Lower lobe of right lung (tissue), 2 donors: ENCODE results near the gene IP6K2. TPM values are rescaled to one million over a fixed set of nuclear protein-coding genes. Genes with fewer than 3 reads are reported as not detected.
"Not testable (repeated sequence)": the region's sequence is repeated elsewhere in the genome, so short reads cannot be mapped to it uniquely, and the experiment has no call there.

Source experiments
- ATAC-seq, 2 donors: fragments of 200-7000 bp; cut with Tn5 transposase; one replicate each; pipeline ENCODE4 v1.9.1; 2020 to 2022; ENCODE audit warnings: mild to moderate bottlenecking in 2 of 2, moderate library complexity in 2 of 2
- DNase-seq: peaks from one replicate; pipeline ENCODE4 v3.0.0-alpha.2; 2020
- H3K27ac ChIP-seq: fragments of 200-600 bp; one replicate; pipeline ENCODE4 v1.8.0; 2022
- H3K27me3 ChIP-seq: fragments of 200-600 bp; one replicate; pipeline ENCODE4 v1.8.0; 2022; ENCODE audit warnings: low read depth
- H3K36me3 ChIP-seq: fragments of 200-600 bp; one replicate; pipeline ENCODE4 v1.8.0; 2022; ENCODE audit warnings: mild to moderate bottlenecking
- H3K4me1 ChIP-seq: fragments of 200-600 bp; one replicate; pipeline ENCODE4 v1.8.0; 2022
- H3K4me3 ChIP-seq: fragments of 200-600 bp; one replicate; pipeline ENCODE4 v1.8.0; 2022; ENCODE audit warnings: mild to moderate bottlenecking
- H3K9me3 ChIP-seq: fragments of 200-600 bp; one replicate; pipeline ENCODE4 v1.8.0; 2022
- intact Hi-C: fragments of 100-400 bp; cut with DNase I; formaldehyde crosslinking; loops from one replicate; pipeline ENCODE4 v1.11.0; 2022
- total RNA-seq: library from RNA; stranded (reverse); fragmentation: NEBNext Ultra II Directional; extraction: Animal tissue kit (Norgen Biotek cat#: 25700); gene quantifications from one replicate; pipeline ENCODE4 v1.2.1, GENCODE V29; 2021
- TF ChIP-seq, protein P1 (sequence below): fragments of 200-600 bp; IDR thresholded peaks from one replicate; pipeline ENCODE4 v1.8.0; 2022; ENCODE audit warnings: antibody characterized with exemption, mild to moderate bottlenecking
- donor health status: DM: no; HTN: yes; CAD: no; lungs with severe emphysema.

IP6K2 gene
- total RNA-seq, 1 donor from 2014 or later: 56.3 TPM

DNA sequence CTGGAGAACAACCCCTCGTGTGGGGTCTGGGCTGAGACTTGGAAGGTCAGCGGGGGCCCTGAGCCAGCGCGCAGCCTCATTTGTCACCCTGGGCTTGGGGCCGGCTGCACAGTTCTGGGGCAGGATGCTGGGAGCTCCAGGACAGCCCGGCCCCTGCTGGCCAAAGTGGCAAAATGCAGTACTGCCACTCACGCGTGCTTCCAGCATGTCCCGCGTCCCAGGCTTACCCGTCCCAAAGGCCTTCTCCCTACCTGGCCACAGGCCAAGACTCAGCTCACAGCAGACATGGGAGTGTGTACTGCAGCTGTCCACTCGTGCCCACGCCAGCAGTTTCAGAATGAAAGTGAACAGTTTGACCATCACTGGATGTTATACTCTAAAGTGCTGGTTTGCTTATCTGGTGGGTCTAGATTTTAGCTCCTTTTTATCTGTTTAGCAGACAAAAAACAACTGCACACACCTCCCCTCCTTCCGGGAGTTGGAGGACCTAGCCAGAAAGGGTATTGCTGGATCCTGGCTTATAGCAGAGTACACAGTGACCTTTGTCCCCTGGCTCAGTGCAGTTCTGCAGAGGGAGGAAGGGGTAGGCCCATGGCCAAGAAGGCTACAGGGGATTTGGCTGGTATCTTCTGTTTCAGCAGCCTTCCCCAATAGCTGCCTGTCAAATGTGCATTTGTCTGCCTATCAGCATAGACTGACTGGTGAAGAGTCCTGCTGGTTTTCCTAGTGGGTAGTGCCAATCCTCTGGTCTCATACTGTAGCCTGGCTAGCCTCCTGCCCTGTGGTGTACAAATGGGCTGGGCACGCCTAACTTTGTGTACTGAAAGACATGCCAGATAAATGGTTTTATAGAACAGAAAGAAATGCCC is 23.2 kb upstream of the IP6K2 start:
- ATAC-seq (peak; percentile 94 to 95), DNase-seq (peak; percentile 90)
- Histone ChIP-seq H3K4me3 (peak overlapping the region; percentile 12), H3K36me3 (no peaks in the 10 kb centered on the region), H3K27ac (peak overlapping the region; percentile 72), H3K4me1 (peaks cover 47% of the 10 kb centered on the region), H3K9me3 (no peaks in the 10 kb centered on the region), H3K27me3 (no peaks in the 10 kb centered on the region)
- TF ChIP-seq, protein P1, sequence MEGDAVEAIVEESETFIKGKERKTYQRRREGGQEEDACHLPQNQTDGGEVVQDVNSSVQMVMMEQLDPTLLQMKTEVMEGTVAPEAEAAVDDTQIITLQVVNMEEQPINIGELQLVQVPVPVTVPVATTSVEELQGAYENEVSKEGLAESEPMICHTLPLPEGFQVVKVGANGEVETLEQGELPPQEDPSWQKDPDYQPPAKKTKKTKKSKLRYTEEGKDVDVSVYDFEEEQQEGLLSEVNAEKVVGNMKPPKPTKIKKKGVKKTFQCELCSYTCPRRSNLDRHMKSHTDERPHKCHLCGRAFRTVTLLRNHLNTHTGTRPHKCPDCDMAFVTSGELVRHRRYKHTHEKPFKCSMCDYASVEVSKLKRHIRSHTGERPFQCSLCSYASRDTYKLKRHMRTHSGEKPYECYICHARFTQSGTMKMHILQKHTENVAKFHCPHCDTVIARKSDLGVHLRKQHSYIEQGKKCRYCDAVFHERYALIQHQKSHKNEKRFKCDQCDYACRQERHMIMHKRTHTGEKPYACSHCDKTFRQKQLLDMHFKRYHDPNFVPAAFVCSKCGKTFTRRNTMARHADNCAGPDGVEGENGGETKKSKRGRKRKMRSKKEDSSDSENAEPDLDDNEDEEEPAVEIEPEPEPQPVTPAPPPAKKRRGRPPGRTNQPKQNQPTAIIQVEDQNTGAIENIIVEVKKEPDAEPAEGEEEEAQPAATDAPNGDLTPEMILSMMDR: peak; percentile 91
- intact Hi-C loops: no loop called here

- no peak for DNase-seq
- H3K27ac ChIP-seq: peak overlapping the region; percentile 72
- intact Hi-C loops: no loop called here
- ATAC-seq: no peak
- H3K4me1 ChIP-seq: peaks cover 47% of the 10 kb centered on the region
- H3K27me3 ChIP-seq: no peaks in the 10 kb centered on the region
- no peaks in the 10 kb centered on the region for H3K36me3 ChIP-seq
- H3K9me3 ChIP-seq: no peaks in the 10 kb centered on the region
- TF ChIP-seq, protein P1: no peak
- H3K4me3 ChIP-seq: no peak overlapping the region
These were observed 22.6 kb upstream of the IP6K2 start for GRCh38 chr3:48739617-48739954.

DNA sequence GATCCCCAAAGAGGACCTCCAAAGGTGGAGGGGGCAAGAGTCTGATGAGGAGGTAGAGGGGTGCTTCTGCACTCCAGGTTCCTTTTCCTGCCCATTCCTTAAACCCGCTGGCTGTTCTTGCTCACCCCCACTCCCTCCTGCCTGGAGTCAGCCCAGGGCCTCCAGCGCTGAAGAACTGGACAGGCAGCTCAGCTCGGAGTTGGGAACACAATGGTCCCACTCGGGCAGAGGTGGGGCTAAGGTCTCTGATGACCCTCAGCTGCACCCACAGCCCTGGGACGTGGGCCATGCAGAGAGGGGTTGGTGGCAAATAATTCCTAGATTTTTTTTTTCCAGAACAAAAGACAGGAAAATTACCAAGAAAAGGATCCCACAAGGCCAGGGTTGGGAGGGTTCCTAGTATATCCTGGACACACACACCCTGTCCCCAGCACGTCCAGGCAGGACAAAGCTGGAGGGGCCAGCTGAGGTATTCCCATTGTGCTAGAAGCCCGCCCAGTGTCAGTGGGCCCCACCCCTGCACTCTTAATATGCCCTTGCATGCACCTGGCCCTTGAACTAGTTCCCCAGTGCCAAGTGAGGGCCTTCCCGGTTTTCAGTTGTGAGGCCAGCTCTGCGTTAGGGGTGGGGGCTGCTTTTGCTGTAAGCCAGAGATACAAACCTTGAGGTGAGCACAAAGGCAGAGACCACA is 22.1 kb upstream of the IP6K2 start:
- DNase-seq (no peak), ATAC-seq (peak in 1 of 2 donors; percentile 9)
- Histone ChIP-seq H3K27ac (peak overlapping the region; percentile 72), H3K4me3 (no peak overlapping the region), H3K9me3 (no peaks in the 10 kb centered on the region), H3K4me1 (peaks cover 47% of the 10 kb centered on the region), H3K36me3 (no peaks in the 10 kb centered on the region), H3K27me3 (no peaks in the 10 kb centered on the region)
- TF ChIP-seq, protein P1: no peak
- intact Hi-C loops: no loop called here

- H3K36me3 ChIP-seq: no peaks in the 10 kb centered on the region
- intact Hi-C loops: no loop called here
- peak; percentile 20 to 41 for ATAC-seq
These were observed 21.1 kb upstream of the IP6K2 start for GRCh38 chr3:48738144-48738536.

DNA sequence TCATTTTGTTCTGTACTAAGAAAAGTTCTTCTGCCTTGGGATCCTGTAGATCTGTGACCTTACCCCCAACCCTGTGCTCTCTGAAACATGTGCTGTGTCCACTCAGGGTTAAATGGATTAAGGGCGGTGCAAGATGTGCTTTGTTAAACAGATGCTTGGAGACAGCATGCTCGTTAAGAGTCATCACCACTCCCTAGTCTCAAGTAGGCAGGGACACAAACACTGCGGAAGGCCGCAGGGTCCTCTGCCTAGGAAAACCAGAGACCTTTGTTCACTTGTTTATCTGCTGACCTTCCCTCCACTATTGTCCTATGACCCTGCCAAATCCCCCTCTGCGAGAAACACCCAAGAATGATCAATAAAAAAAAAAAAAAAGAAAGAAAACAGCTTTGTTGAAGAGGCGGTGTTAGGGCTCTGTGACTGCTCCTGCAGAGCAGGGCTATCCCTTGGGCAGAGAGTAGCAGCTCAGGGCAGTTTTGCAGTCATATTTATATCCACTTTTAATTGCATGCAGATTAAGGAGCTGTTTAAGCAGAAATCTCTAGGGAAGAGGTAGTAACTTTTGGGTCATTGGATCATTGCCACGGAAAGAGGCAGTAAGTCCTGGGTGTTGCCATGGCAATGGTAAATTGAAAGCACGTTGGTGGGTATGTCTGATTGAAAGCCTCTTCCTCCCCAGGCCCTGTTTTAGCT is 18.2 kb upstream of the IP6K2 start:
- H3K27ac ChIP-seq, H3K9me3 ChIP-seq, H3K27me3 ChIP-seq, intact Hi-C loops, ATAC-seq, H3K4me3 ChIP-seq, DNase-seq, H3K36me3 ChIP-seq: not testable (repeated sequence)
- peaks cover 35% of the 10 kb centered on the region for H3K4me1 ChIP-seq

More at GRCh38 chr3:48738144-48738536, 21.1 kb upstream of the IP6K2 start:
- Histone ChIP-seq H3K4me1 (peaks cover 47% of the 10 kb centered on the region), H3K27me3 (no peaks in the 10 kb centered on the region), H3K27ac (no peak overlapping the region), H3K9me3 (no peaks in the 10 kb centered on the region), H3K4me3 (no peak overlapping the region)
- no peak for DNase-seq
- TF ChIP-seq, protein P1: no peak

DNA sequence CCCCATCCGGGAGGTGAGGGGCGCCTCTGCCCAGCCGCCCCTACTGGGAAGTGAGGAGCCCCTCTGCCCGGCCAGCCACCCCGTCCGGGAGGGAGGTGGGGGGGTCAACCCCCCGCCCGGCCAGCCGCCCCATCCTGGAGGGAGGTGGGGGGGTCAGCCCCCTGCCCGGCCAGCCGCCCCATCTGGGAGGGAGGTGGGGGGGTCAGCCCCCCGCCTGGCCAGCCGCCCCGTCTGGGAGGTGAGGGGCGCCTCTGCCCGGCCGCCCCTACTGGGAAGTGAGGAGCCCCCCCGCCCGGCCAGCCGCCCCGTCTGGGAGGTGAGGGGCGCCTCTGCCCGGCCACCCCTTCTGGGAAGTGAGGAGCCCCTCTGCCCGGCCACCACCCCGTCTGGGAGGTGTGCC is 17.5 kb upstream of the IP6K2 start:
- H3K36me3 ChIP-seq, intact Hi-C loops, H3K27me3 ChIP-seq, H3K27ac ChIP-seq, H3K4me3 ChIP-seq, ATAC-seq, H3K9me3 ChIP-seq, DNase-seq: not testable (repeated sequence)
- peaks cover 28% of the 10 kb centered on the region for H3K4me1 ChIP-seq

DNA sequence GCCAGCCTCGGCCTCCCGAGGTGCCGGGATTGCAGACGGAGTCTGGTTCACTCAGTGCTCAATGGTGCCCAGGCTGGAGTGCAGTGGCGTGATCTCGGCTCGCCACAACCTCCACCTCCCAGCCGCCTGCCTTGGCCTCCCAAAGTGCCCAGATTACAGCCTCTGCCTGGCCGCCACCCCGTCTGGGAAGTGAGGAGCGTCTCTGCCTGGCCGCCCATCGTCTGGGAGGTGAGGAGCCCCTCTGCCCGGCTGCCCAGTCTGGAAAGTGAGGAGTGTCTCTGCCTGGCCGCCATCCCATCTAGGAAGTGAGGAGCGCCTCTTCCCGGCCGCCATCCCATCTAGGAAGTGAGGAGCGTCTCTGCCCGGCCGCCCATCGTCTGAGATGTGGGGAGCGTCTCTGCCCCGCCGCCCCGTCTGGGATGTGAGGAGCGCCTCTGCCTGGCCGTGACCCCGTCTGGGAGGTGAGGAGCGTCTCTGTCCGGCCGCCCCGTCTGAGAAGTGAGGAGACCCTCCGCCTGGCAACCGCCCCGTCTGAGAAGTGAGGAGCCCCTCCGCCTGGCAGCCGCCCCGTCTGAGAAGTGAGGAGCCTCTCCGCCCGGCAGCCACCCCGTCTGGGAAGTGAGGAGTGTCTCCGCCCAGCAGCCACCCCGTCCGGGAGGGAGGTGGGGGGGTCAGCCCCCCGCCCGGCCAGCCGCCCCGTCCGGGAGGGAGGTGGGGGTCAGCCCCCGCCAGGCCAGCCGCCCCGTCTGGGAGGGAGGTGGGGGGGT is 16.9 kb upstream of the IP6K2 start:
- H3K36me3 ChIP-seq, H3K27me3 ChIP-seq, ATAC-seq, DNase-seq, intact Hi-C loops, H3K9me3 ChIP-seq, H3K27ac ChIP-seq, H3K4me3 ChIP-seq: not testable (repeated sequence)
- peaks cover 22% of the 10 kb centered on the region for H3K4me1 ChIP-seq
